Mammary epithelial cell (primary cell): ENCODE data around the gene LUZP2.

Source experiments
- EZH2 ChIP-seq: IDR thresholded peaks from 2 replicates; pipeline ENCODE4 v1.6.1; 2012; ENCODE audit warnings: low read length, inconsistent platforms, borderline replicate concordance
- TF ChIP-seq, protein P1 (sequence below), 2 donors: IDR thresholded peaks in 1 of 2; conservative IDR thresholded peaks in 1 of 2; 2 replicates each; pipeline ENCODE4 v1.5.1; 2011 to 2012; ENCODE audit warnings: inconsistent platforms in 2 of 2, low read length in 2 of 2, mild to moderate bottlenecking in 2 of 2, control low read depth in 1 of 2, low read depth in 1 of 2; ENCODE audit not compliant: insufficient read depth in 1 of 2; ENCODE audit errors: extremely low read depth in 1 of 2

- TF ChIP-seq, protein P1, sequence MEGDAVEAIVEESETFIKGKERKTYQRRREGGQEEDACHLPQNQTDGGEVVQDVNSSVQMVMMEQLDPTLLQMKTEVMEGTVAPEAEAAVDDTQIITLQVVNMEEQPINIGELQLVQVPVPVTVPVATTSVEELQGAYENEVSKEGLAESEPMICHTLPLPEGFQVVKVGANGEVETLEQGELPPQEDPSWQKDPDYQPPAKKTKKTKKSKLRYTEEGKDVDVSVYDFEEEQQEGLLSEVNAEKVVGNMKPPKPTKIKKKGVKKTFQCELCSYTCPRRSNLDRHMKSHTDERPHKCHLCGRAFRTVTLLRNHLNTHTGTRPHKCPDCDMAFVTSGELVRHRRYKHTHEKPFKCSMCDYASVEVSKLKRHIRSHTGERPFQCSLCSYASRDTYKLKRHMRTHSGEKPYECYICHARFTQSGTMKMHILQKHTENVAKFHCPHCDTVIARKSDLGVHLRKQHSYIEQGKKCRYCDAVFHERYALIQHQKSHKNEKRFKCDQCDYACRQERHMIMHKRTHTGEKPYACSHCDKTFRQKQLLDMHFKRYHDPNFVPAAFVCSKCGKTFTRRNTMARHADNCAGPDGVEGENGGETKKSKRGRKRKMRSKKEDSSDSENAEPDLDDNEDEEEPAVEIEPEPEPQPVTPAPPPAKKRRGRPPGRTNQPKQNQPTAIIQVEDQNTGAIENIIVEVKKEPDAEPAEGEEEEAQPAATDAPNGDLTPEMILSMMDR (conservative IDR thresholded peaks at IDR 0.05 in 1 of 2, IDR thresholded peaks at IDR 0.05 in 1 of 2; ENCODE audit: extremely low read depth in 1 of 2, insufficient read depth in 1 of 2, low read depth in 1 of 2, low read length in 2 of 2) = no peak
- no peak for TF ChIP-seq EZH2
Measured at GRCh38 chr11:24598641-24599040, 101.8 kb downstream of the LUZP2 start.
